AG08396 (cell line): ENCODE data around the gene TPCN2.

Experiments used
- DNase-seq: peaks from one replicate; pipeline ENCODE4 v3.0.0; 2012; ENCODE audit warnings: low spot score, mixed read lengths

The TPCN2 gene

GRCh38 chr11:69058511-69059270 is 10.0 kb downstream of the TPCN2 start:
- no peak for DNase-seq

GRCh38 chr11:69059429-69059828 is 10.7 kb downstream of the TPCN2 start:
- no peak for DNase-seq

GRCh38 chr11:69059985-69060384 is 11.3 kb downstream of the TPCN2 start:
- no peak for DNase-seq

- no peak for DNase-seq
Observed at GRCh38 chr11:69060806-69061712, 12.3 kb downstream of the TPCN2 start.

GRCh38 chr11:69061713-69062053 is 13.0 kb downstream of the TPCN2 start:
- DNase-seq, result no peak

- no peak for DNase-seq
Observed at GRCh38 chr11:69062169-69062855, 13.6 kb downstream of the TPCN2 start.

- no peak for DNase-seq
Observed at GRCh38 chr11:69062873-69063651, 14.3 kb downstream of the TPCN2 start.

- DNase-seq, result no peak
Observed at GRCh38 chr11:69063652-69064260, 15.0 kb downstream of the TPCN2 start.

- no peak for DNase-seq
Observed at GRCh38 chr11:69064394-69064957, 15.7 kb downstream of the TPCN2 start.

- no peak for DNase-seq
Observed at GRCh38 chr11:69065147-69065710, 16.5 kb downstream of the TPCN2 start.

- DNase-seq, result no peak
Observed at GRCh38 chr11:69066122-69067112, 17.7 kb downstream of the TPCN2 start.

- DNase-seq, result no peak
Observed at GRCh38 chr11:69067200-69067599, 18.5 kb downstream of the TPCN2 start.

GRCh38 chr11:69071086-69071800 is 22.5 kb downstream of the TPCN2 start:
- DNase-seq, result no peak

GRCh38 chr11:69071956-69072355 is 23.2 kb downstream of the TPCN2 start:
- DNase-seq, result no peak

GRCh38 chr11:69073469-69073868 is 24.7 kb downstream of the TPCN2 start:
- no peak for DNase-seq

GRCh38 chr11:69074375-69075140 is 25.8 kb downstream of the TPCN2 start:
- DNase-seq, result no peak

GRCh38 chr11:69075421-69076128 is 26.8 kb downstream of the TPCN2 start:
- DNase-seq, result peak; percentile 96
